ENCODE data around the gene IMPDH1.

DNA sequence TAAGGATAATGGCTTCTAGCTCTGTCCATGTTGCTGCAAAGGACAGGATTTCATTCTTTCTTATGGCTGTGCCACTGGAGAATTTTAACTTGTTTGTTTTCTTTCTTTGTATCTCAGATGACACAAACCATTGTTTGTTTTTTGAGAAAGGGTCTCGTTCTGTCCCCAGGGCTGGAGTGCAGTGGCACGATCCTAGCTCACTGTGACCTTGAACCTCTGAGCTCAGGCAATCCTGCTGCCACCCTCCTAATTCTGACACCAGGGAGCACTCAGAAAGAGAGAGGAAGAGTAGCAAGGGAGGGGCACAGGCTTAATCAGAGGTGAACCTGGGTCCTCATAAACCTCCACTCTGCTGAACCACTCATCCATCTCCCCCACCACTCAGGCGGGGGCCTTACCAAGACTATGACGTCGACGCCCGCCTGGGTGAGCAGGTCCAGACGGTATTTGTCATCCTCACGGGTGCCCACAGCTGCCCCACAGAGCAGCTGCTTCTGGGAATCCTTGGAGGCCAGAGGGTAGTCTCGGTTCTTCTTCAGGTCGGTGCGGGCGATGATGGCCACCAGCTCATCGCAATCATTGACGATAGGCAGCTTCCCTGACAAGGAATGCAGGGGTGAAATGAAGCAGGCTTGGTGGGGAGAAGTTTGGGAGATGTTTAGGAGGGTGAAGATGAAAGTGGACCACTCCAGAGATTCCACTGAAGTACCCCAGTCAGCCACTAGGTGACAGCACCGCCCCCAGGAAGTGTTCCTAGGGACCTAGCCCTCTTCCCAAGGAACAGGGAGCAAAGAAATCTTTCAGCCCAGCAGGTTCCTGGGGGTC is 11.6 kb downstream of the IMPDH1 start:
- TF ChIP-seq, protein P1, sequence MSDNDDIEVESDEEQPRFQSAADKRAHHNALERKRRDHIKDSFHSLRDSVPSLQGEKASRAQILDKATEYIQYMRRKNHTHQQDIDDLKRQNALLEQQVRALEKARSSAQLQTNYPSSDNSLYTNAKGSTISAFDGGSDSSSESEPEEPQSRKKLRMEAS (IDR thresholded peaks at IDR 0.05) = no peak
- TF ChIP-seq, protein P2, sequence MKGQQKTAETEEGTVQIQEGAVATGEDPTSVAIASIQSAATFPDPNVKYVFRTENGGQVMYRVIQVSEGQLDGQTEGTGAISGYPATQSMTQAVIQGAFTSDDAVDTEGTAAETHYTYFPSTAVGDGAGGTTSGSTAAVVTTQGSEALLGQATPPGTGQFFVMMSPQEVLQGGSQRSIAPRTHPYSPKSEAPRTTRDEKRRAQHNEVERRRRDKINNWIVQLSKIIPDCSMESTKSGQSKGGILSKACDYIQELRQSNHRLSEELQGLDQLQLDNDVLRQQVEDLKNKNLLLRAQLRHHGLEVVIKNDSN (IDR thresholded peaks at IDR 0.05) = no peak
- TF ChIP-seq EGR1 (IDR thresholded peaks at IDR 0.05) (no peak), CREB1 (IDR thresholded peaks at IDR 0.05; ENCODE audit: low read depth) (no peak)

Data from Ishikawa (cell line).